ENCODE data around the gene APOE.
"Not testable (repeated sequence)": the region's sequence is repeated elsewhere in the genome, so short reads cannot be mapped to it uniquely, and the experiment has no call there.

The APOE gene

GRCh38 chr19:44913512-44914432 lies 8.2 kb downstream of the APOE start:
- not testable (repeated sequence) for H3K27ac ChIP-seq (ENCODE audit: low read length); H3K9me3 ChIP-seq (ENCODE audit: control insufficient read depth, low read depth, low read length); H3K4me1 ChIP-seq (ENCODE audit: control insufficient read depth, low read depth, low read length); H3K36me3 ChIP-seq (ENCODE audit: control insufficient read depth, low read depth, low read length); H3K27me3 ChIP-seq (ENCODE audit: control insufficient read depth, insufficient read depth, low read length)
- H3K9ac ChIP-seq (ENCODE audit: low read length) = peak overlapping the region; percentile 8
- peak overlapping the region; percentile 73 for H3K4me3 ChIP-seq (ENCODE audit: low read length)

DNA sequence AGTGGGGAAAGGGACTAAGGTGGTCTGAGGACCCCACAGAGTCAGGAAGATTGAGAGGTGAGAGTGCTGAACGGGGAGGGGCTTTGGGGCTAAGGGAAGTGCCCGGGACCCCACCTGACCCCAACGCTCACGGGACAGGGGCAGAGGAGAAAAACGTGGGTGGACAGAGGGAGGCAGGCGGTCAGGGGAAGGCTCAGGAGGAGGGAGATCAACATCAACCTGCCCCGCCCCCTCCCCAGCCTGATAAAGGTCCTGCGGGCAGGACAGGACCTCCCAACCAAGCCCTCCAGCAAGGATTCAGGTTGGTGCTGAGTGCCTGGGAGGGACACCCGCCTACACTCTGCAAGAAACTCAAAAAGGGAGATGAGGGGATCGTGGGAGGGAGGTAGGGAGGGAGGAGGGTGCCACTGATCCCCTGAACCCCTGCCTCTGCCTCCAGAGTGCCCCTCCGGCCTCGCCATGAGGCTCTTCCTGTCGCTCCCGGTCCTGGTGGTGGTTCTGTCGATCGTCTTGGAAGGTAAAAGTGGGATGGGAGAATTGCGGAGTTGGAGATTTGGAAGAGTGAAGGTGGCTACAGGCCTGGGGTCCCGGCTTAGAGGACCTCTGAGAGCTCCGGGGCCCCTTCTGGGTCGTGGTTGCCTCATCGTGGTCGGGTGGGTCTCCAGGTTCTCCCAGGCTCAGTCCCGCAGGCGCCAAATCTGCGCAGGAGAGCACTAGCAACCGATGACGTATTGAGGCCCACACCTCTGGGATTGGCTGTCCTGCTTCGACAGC lies 9.0 kb downstream of the APOE start, which contains the start of gene APOC1:
Gene APOC1, plus strand, starts transcription at position 176 of the 774 bp plus-strand sequence. Its CDS starts 284 bp downstream, at position 460.
- not testable (repeated sequence) for H3K9me3 ChIP-seq (ENCODE audit: control insufficient read depth, low read depth, low read length); H3K27me3 ChIP-seq (ENCODE audit: control insufficient read depth, insufficient read depth, low read length); H3K4me1 ChIP-seq (ENCODE audit: control insufficient read depth, low read depth, low read length); H3K36me3 ChIP-seq (ENCODE audit: control insufficient read depth, low read depth, low read length)
- peak within 1 kb of the TSS; percentile 83 for H3K9ac ChIP-seq (ENCODE audit: low read length)
- peak within 1 kb of the TSS; percentile 84 for H3K27ac ChIP-seq (ENCODE audit: low read length)
- H3K4me3 ChIP-seq (ENCODE audit: low read length) = peak within 1 kb of the TSS; percentile 73

- Histone ChIP-seq H3K9me3 (ENCODE audit: control insufficient read depth, low read depth, low read length) (no peaks in the 10 kb centered on the region), H3K36me3 (ENCODE audit: control insufficient read depth, low read depth, low read length) (no peaks in the 10 kb centered on the region), H3K9ac (ENCODE audit: low read length) (no peak overlapping the region), H3K27ac (ENCODE audit: low read length) (no peak overlapping the region), H3K4me1 (ENCODE audit: control insufficient read depth, low read depth, low read length) (peaks cover 5% of the 10 kb centered on the region), H3K4me3 (ENCODE audit: low read length) (no peak overlapping the region), H3K27me3 (ENCODE audit: control insufficient read depth, insufficient read depth, low read length) (no peaks in the 10 kb centered on the region)
These were observed 18.7 kb downstream of the APOE start for GRCh38 chr19:44924243-44924725.

DNA sequence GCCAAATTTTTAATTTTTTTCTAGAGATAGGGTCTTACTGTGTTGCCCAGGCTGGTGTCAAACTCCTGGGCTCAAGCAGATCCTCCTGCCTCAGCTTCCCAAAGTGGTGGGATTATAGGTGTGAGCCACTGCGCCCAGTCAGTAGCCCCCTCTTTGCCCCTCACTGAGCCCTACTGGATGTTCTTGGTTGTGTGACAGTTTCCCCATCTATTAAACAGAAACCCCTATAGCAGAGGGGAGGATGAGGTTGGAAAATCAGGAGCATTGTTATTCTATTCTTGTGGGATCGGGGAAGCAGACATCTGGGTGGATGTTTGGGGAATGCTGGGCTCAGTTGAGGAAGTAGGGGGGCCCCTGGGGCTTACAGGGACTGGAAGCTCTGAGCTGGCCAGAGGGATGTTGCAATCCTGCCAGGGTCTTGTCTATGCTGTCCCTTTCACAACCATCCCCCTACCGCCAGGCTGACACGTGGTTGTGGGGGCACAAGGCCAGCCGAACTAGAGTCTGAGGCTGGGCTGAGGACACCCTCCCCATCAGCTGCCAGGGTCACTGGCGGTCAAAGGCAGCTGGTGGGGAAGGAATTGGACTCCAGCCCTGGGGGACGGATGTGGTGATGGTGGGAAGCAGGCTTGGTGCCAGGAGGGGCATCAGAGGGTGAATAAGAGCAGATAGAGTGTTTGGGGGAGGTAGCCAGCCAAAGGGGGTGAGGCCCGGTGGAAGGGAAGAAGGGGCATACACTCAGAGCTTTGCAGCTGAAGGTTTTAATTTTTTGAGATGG lies 19.7 kb downstream of the APOE start:
- no peaks in the 10 kb centered on the region for H3K36me3 ChIP-seq (ENCODE audit: control insufficient read depth, low read depth, low read length)
- H3K9me3 ChIP-seq (ENCODE audit: control insufficient read depth, low read depth, low read length) = no peaks in the 10 kb centered on the region
- no peak overlapping the region for H3K27ac ChIP-seq (ENCODE audit: low read length)
- H3K9ac ChIP-seq (ENCODE audit: low read length) = no peak overlapping the region
- no peaks in the 10 kb centered on the region for H3K27me3 ChIP-seq (ENCODE audit: control insufficient read depth, insufficient read depth, low read length)
- H3K4me3 ChIP-seq (ENCODE audit: low read length) = no peak overlapping the region
- peaks cover 5% of the 10 kb centered on the region for H3K4me1 ChIP-seq (ENCODE audit: control insufficient read depth, low read depth, low read length)

DNA sequence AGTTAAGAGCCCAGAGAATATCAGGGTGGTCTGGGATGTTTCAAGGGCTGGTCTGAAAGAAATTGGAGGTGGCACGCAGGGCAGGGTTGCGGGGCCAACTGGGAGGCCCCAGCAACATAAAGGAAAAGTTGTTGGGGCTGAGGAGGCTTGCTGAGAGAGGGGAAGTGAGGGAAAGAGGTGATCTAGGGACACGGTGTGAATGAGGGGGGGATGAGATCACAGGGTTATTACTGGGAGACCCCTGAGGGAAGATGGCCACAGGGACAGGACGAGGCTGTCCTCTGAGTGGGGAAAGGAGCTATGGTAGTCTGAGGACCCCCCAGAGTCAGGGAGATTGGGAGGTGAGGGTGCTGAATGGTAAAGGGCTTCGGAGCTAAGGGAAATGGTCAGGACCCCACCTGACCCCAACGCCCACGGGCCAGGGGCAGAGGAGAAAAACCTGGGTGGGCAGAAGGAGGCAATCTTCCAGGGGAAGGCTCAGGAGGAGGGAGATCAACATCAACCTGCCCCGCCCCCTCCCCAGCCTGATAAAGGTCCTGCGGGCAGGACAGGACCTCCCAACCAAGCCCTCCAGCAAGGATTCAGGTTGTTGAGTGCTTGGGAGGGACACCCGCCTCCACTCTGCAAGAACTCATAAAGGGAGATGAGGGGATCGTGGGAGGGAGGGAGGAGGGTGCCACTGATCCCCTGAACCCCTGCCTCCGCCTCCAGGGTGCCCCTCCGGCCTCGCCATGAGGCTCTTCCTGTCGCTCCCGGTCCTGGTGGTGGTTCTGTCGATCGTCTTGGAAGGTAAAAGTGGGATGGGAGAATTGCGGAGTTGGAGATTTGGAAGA lies 20.9 kb downstream of the APOE start:
- peak overlapping the region; percentile 35 for H3K4me3 ChIP-seq (ENCODE audit: low read length)
- not testable (repeated sequence) for H3K27ac ChIP-seq (ENCODE audit: low read length); H3K9me3 ChIP-seq (ENCODE audit: control insufficient read depth, low read depth, low read length); H3K4me1 ChIP-seq (ENCODE audit: control insufficient read depth, low read depth, low read length); H3K27me3 ChIP-seq (ENCODE audit: control insufficient read depth, insufficient read depth, low read length); H3K36me3 ChIP-seq (ENCODE audit: control insufficient read depth, low read depth, low read length)
- peak overlapping the region; percentile 36 for H3K9ac ChIP-seq (ENCODE audit: low read length)

DNA sequence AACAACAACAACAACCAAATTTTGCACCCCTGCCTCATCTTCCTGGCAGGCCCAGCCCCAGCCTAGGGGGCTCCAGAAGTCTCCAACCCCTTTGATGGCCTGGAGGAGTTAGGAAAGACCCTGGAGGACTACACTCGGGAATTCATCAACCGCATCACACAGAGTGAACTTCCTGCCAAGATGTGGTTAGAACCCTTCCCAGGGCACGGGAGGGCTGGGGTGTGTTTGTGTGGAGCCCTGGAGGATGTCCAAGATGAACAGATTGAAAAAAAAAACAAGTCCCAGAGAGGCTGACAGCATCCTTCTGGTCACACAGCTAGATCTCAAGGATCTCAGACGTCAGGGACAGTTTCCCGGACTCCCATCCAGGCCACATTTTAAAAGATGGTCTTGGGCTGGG lies 22.1 kb downstream of the APOE start:
- Histone ChIP-seq H3K27ac (ENCODE audit: low read length) (no peak overlapping the region), H3K4me1 (ENCODE audit: control insufficient read depth, low read depth, low read length) (peaks cover 5% of the 10 kb centered on the region), H3K4me3 (ENCODE audit: low read length) (no peak overlapping the region), H3K27me3 (ENCODE audit: control insufficient read depth, insufficient read depth, low read length) (no peaks in the 10 kb centered on the region), H3K9me3 (ENCODE audit: control insufficient read depth, low read depth, low read length) (no peaks in the 10 kb centered on the region), H3K36me3 (ENCODE audit: control insufficient read depth, low read depth, low read length) (no peaks in the 10 kb centered on the region), H3K9ac (ENCODE audit: low read length) (no peak overlapping the region)

- Histone ChIP-seq H3K9me3 (ENCODE audit: control insufficient read depth, low read depth, low read length) (no peaks in the 10 kb centered on the region), H3K27me3 (ENCODE audit: control insufficient read depth, insufficient read depth, low read length) (no peaks in the 10 kb centered on the region), H3K36me3 (ENCODE audit: control insufficient read depth, low read depth, low read length) (no peaks in the 10 kb centered on the region), H3K27ac (ENCODE audit: low read length) (no peak overlapping the region), H3K9ac (ENCODE audit: low read length) (no peak overlapping the region), H3K4me1 (ENCODE audit: control insufficient read depth, low read depth, low read length) (peaks cover 5% of the 10 kb centered on the region), H3K4me3 (ENCODE audit: low read length) (no peak overlapping the region)
These were observed 24.5 kb downstream of the APOE start for GRCh38 chr19:44930088-44930487.

- H3K27ac ChIP-seq (ENCODE audit: low read length) = no peak overlapping the region
- no peak overlapping the region for H3K9ac ChIP-seq (ENCODE audit: low read length)
- H3K9me3 ChIP-seq (ENCODE audit: control insufficient read depth, low read depth, low read length) = no peaks in the 10 kb centered on the region
- H3K27me3 ChIP-seq (ENCODE audit: control insufficient read depth, insufficient read depth, low read length) = no peaks in the 10 kb centered on the region
- H3K4me1 ChIP-seq (ENCODE audit: control insufficient read depth, low read depth, low read length) = peaks cover 4% of the 10 kb centered on the region
- no peaks in the 10 kb centered on the region for H3K36me3 ChIP-seq (ENCODE audit: control insufficient read depth, low read depth, low read length)
- no peak overlapping the region for H3K4me3 ChIP-seq (ENCODE audit: low read length)
These were observed 25.9 kb downstream of the APOE start for GRCh38 chr19:44931541-44931940.

DNA sequence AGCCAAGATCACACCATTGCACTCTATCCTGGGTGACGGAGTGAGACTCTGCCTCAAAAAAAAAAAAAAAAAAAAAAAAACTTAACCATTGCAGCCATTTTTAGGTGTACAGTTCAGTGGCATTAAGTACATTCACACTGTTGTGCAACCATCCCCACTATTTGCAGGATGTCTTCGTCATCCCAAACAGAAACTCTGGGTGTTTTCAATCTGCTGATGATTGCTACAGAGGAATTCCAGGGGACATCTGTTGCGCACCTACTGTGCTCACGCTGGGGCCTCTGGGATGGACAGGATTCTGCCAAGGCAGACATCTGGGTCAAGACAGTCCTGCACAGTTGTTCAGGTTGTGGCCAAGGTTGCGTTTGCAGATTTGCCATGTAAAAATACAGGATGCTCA lies 34.1 kb downstream of the APOE start:
- Histone ChIP-seq H3K4me3 (ENCODE audit: low read length) (no peak overlapping the region), H3K27ac (ENCODE audit: low read length) (no peak overlapping the region), H3K36me3 (ENCODE audit: control insufficient read depth, low read depth, low read length) (no peaks in the 10 kb centered on the region), H3K4me1 (ENCODE audit: control insufficient read depth, low read depth, low read length) (no peaks in the 10 kb centered on the region), H3K9ac (ENCODE audit: low read length) (no peak overlapping the region), H3K27me3 (ENCODE audit: control insufficient read depth, insufficient read depth, low read length) (no peaks in the 10 kb centered on the region), H3K9me3 (ENCODE audit: control insufficient read depth, low read depth, low read length) (no peaks in the 10 kb centered on the region)

GRCh38 chr19:44942067-44942571 lies 36.5 kb downstream of the APOE start, which contains the start of gene APOC4:
TSS of gene APOC4 (plus strand) at chr19:44942237. CDS start at chr19:44942278, 41 bp downstream.
- H3K27ac ChIP-seq (ENCODE audit: low read length) = no peak within 1 kb of the TSS
- no peak within 1 kb of the TSS for H3K4me3 ChIP-seq (ENCODE audit: low read length)
- no peaks in the 10 kb centered on the region for H3K4me1 ChIP-seq (ENCODE audit: control insufficient read depth, low read depth, low read length)
- H3K36me3 ChIP-seq (ENCODE audit: control insufficient read depth, low read depth, low read length) = no peaks in the 10 kb centered on the region
- H3K27me3 ChIP-seq (ENCODE audit: control insufficient read depth, insufficient read depth, low read length) = no peaks in the 10 kb centered on the region
- no peaks in the 10 kb centered on the region for H3K9me3 ChIP-seq (ENCODE audit: control insufficient read depth, low read depth, low read length)
- H3K9ac ChIP-seq (ENCODE audit: low read length) = no peak within 1 kb of the TSS
